NCI-H748 (cell line): ENCODE results near the gene FAM20B.
"Not testable (repeated sequence)": the region's sequence is repeated elsewhere in the genome, so short reads cannot be mapped to it uniquely, and the experiment has no call there.

ENCODE experiments used
- DNase-seq: peaks from one replicate; lab custom pipeline; 2025; ENCODE audit not compliant: unreplicated experiment; lab: John Stamatoyannopoulos, UW

Gene FAM20B

GRCh38 chr1:179021873-179022272, 3.8 kb upstream of the FAM20B start:
- peak; percentile 76 for DNase-seq

GRCh38 chr1:179023946-179024650, 1.6 kb upstream of the FAM20B start:
- no peak for DNase-seq

- DNase-seq, result peak; percentile 76
These were observed 500 bp downstream of the FAM20B start for GRCh38 chr1:179025975-179026812.

- no peak for DNase-seq
These were observed 1.3 kb downstream of the FAM20B start for GRCh38 chr1:179026813-179027669.

DNA sequence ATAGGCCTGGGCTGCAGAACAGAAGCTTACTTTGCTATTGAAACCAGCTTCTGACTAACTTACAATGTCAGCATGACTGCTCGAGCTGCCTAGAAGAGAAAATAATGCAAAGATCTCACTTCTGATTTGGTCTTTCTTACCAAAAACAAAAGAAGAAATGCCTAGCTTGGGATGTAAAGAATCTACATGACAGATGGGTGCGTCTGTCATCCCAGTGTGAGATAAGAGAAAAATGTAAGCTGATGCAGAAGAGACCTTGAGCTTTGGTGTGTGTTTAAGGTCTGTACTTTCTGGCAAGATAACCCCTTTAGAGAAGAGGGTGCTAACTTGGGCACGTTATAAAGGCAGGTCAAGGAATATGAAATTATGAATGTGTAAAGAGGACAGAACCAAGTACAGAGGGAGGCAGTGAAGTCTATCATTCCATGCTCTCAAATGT, 3.6 kb downstream of the FAM20B start:
- no peak for DNase-seq

GRCh38 chr1:179030130-179030529, 4.4 kb downstream of the FAM20B start:
- DNase-seq, result no peak

- DNase-seq, result no peak
These were observed 5.0 kb downstream of the FAM20B start for GRCh38 chr1:179030683-179031082.

- DNase-seq, result no peak
These were observed 5.6 kb downstream of the FAM20B start for GRCh38 chr1:179031284-179031683.

DNA sequence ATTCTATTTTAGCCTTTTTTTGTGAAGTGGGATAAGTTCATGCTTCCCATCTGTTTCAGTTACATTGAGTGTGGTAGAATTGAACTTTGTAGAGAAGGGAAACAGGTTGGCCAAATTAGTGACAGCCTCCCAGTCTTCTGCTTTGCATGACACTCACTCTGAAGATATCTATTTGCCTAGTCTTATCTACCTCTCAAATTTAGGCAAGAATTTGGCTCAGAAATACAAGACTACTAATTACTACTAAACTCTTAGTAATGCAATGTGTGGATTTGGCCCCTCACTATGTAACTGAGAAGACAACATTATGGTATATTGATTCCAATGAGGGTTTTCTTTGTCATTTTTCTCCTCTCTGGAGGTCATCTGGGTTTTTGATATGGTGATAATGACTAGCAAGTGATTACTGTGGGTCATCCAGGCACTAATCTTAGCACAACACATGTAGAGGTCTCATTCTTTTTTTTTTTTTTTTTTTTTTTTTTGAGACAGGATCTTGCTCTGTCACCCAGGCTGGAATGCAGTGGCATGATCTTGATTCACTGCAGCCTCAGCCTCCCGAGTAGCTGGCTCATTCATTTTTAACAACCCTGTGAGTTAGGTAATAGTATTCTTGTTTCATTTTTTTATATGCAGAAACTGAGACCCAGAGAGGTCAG, 6.3 kb downstream of the FAM20B start:
- DNase-seq, result no peak

DNA sequence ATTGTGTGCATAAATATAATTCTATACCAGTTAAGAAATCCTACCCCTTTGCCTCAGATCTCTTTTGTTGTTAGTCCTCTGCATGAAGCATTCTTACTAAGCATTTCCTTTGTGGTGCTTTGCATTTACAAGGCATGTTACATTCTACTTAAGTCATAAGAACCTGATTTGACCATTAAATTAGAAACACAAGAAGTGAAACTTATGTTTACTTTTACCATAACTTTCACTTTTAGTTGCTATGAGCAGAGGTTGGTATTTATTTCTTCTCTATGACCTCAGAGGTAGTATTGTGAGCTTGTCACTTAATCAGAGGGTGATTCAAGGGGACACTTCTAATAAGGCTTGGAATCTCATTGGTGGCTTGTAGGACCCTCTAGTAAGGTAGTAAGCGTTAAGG, 9.0 kb downstream of the FAM20B start:
- no peak for DNase-seq

DNA sequence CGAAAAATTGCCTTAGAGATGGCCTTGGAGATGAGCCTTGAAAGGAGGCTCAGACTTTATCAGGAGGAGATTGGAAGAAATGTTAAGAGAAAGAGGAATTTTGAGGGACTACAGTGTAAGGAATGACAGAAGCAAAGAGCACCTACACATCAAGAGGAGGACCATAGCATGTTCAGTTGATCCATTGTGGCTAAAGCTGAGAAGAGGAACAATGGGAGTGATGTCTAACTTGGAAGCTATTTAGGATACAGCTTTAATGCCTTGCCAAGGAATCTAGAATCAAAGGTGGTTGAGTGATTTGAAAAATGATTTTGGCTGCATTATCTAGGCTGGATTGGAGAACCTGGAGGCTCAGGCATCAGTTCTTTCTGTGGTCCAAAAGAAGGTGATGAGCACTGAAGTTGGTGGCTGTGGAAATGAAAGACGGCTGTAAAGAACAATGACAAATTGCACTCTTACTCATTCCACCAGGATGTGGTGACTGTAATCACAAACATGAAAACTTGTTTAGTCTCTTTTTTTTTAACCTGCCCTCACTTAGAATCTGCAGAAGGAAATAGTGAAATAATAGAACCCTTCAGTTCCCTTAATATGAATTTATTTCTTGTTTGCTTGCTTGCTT, 11.3 kb downstream of the FAM20B start:
- DNase-seq, result no peak

- DNase-seq, result no peak
These were observed 13.0 kb downstream of the FAM20B start for GRCh38 chr1:179038528-179039281.

- not testable (repeated sequence) for DNase-seq
These were observed 13.9 kb downstream of the FAM20B start for GRCh38 chr1:179039502-179040174.

DNA sequence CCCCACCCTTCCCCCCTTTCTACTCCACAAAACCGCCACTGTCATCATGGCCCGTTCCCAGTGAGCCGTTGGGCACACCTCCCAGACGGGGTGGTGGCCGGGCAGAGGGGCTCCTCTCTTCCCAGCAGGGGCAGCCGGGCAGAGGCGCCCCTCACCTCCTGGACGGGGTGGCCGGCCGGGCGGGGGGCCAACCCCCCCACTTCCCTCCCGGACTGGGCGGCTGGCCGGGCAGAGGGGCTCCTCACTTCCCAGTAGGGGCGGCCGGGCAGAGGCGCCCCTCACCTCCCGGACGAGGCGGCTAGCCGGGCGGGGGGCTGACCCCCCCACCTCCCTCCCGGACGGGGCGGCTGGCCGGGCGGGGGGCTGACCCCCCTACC, 14.5 kb downstream of the FAM20B start:
- not testable (repeated sequence) for DNase-seq

GRCh38 chr1:179042087-179042486, 16.4 kb downstream of the FAM20B start:
- no peak for DNase-seq

DNA sequence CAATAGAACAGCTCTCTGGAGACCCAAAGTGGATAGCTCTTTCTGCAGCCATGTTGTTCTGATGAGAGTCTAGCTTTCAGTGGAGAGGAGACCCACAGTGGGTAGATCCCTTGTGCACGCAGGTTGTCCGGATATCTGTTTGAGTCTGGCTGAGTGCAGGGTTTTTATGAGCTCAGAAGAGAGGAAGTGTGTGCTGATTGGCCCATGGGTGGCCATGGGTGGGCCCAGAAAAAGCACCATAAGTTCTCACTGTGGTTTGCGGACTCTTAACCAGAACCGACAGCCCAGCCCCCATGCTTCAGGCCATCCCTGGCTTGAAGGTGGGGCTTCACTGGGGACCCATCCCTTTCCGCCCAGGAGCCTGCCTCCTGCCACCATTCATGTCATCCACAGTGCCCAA, 17.0 kb downstream of the FAM20B start:
- no peak for DNase-seq

DNA sequence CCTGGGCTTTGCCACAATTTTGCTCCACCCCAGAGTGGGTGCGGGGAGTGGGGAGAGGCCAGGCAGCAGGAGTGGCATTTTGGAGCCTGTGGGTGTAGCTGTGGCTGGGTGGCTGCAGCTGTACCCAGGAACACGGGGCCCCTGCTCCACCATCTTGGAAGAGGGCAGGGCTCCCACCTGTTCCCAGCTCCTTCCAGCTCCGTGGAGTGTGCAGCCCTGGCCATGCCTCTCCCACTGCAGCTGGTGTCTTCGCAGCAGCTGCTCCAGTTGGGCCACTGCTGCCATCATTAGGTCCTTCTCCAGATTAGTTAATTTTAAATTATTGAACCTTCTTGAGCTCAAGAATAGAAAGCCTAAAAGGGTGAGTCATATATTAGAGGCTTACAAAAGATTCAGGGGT, 17.6 kb downstream of the FAM20B start:
- no peak for DNase-seq

GRCh38 chr1:179043907-179044306, 18.2 kb downstream of the FAM20B start:
- DNase-seq, result no peak
